GM12874 (cell line): ENCODE measurements around the gene TAF1D.

Experiments used
- CTCF ChIP-seq: IDR thresholded peaks from 2 replicates; pipeline ENCODE4 v1.5.1; 2011; ENCODE audit warnings: low read depth, mild to moderate bottlenecking, control low read depth, low read length, moderate library complexity; ENCODE audit not compliant: insufficient read depth

The TAF1D gene

GRCh38 chr11:93743291-93743690 lies 2.0 kb upstream of the TAF1D start:
- no peak for TF ChIP-seq CTCF

- TF ChIP-seq CTCF: no peak
Observed at GRCh38 chr11:93741882-93742226, 559 bp upstream of the TAF1D start.

GRCh38 chr11:93740730-93741093 lies 583 bp downstream of the TAF1D start:
- no peak for TF ChIP-seq CTCF

- no peak for TF ChIP-seq CTCF
Observed at GRCh38 chr11:93740031-93740729, 1.1 kb downstream of the TAF1D start.

- no peak for TF ChIP-seq CTCF
Observed at GRCh38 chr11:93738647-93739081, 2.6 kb downstream of the TAF1D start.

- TF ChIP-seq CTCF: no peak
Observed at GRCh38 chr11:93737904-93738612, 3.2 kb downstream of the TAF1D start.

GRCh38 chr11:93736129-93736528 lies 5.2 kb downstream of the TAF1D start:
- TF ChIP-seq CTCF: no peak
